GM12878 (cell line): ENCODE measurements around the gene KLK3. TPM values are rescaled to one million over a fixed set of nuclear protein-coding genes. Genes with fewer than 3 reads are reported as not detected.

ENCODE experiments used
- ATAC-seq: fragments of 200-7000 bp; cut with Tn5 transposase; 3 replicates; pipeline ENCODE4 v1.9.1; 2020; ENCODE audit warnings: mild to moderate bottlenecking, moderate library complexity
- BruUV-seq: library from RNA; stranded (reverse); fragments of 400-500 nt; replicated peaks from 2 replicates; lab custom pipeline; 2021; lab: Mats Ljungman, UMichigan
- CTCF ChIA-PET: fragments of 300-600 bp; sonication (Branson Sonifier 250); formaldehyde crosslinking; extraction: SDS; loops from one replicate; lab custom pipeline; 2021; ENCODE audit warnings: inconsistent platforms; lab: Yijun Ruan, JAX
- POLR2A ChIA-PET: fragments of 350-600 bp; formaldehyde crosslinking; extraction: SDS; loops from one replicate; lab custom pipeline; 2021; ENCODE audit warnings: inconsistent platforms; lab: Charles Lee
- RAD21 ChIA-PET: fragments of 300-600 bp; sonication (Branson Sonifier 250); formaldehyde crosslinking; loops from one replicate; lab custom pipeline; 2023; ENCODE audit warnings: antibody characterized with exemption; ENCODE audit not compliant: unreplicated experiment; lab: Charles Lee
- SMC1A ChIA-PET: fragments of 300-600 bp; sonication (Branson Sonifier 250); formaldehyde crosslinking; loops from one replicate; lab custom pipeline; 2023; ENCODE audit not compliant: unreplicated experiment, uncharacterized antibody; lab: Charles Lee
- DNase-seq: peaks from one replicate; pipeline ENCODE4 v3.0.0-alpha.2; 2011; ENCODE audit warnings: low read depth, low spot score
- FAIRE-seq: peaks from 3 replicates; lab custom pipeline; 2011; peaks lifted over from hg19 to GRCh38; lab: Jason Lieb, UNC
- H2AFZ ChIP-seq: 2 replicates; pipeline ENCODE4 v1.6.0; 2011; ENCODE audit warnings: low read depth, low read length, control low read depth; ENCODE audit not compliant: control insufficient read depth
- H3K27ac ChIP-seq: 2 replicates; pipeline ENCODE4 v1.5.1; 2011; ENCODE audit warnings: control low read depth; ENCODE audit not compliant: control insufficient read depth, insufficient read depth
- H3K27me3 ChIP-seq, 2 experiments: replicated peaks in 1 of 2; 2 replicates each; pipeline versions ENCODE4 v1.6.0 to v1.6.1; 2011; ENCODE audit warnings: low read length in 1 of 2; ENCODE audit not compliant: control insufficient read depth in 2 of 2, insufficient read depth in 2 of 2
- H3K36me3 ChIP-seq, 2 experiments: 2 replicates each; pipeline ENCODE4 v1.5.1; 2011; ENCODE audit warnings: low read length in 1 of 2; ENCODE audit not compliant: control insufficient read depth in 2 of 2, insufficient read depth in 2 of 2
- H3K4me1 ChIP-seq: 2 replicates; pipeline ENCODE4 v1.6.1; 2011; ENCODE audit warnings: mild to moderate bottlenecking, low read length, moderate library complexity, mixed read lengths; ENCODE audit not compliant: control insufficient read depth, insufficient read depth
- H3K4me2 ChIP-seq: 2 replicates; pipeline ENCODE4 v1.6.0; 2011; ENCODE audit warnings: control low read depth; ENCODE audit not compliant: control insufficient read depth, insufficient read depth
- H3K4me3 ChIP-seq: fragments of 200-600 bp; sonication (generic); 2 replicates; pipeline ENCODE4 v1.5.1; 2016
- H3K79me2 ChIP-seq: 2 replicates; pipeline ENCODE4 v1.6.0; 2011; ENCODE audit warnings: low read length; ENCODE audit not compliant: control insufficient read depth, insufficient read depth
- H3K9ac ChIP-seq: 2 replicates; pipeline ENCODE4 v1.8.0; 2011; ENCODE audit warnings: low read length, control low read depth, mixed read lengths; ENCODE audit not compliant: control insufficient read depth, insufficient read depth
- H3K9me3 ChIP-seq: replicated peaks from 3 replicates; pipeline ENCODE4 v1.5.1; 2011; ENCODE audit warnings: mild to moderate bottlenecking, low read length; ENCODE audit not compliant: control insufficient read depth, insufficient read depth
- H4K20me1 ChIP-seq: 2 replicates; pipeline ENCODE4 v1.6.0; 2011; ENCODE audit not compliant: control insufficient read depth, insufficient read depth
- ASH2L ChIP-seq: fragments of 300-600, 200-600 bp; sonication (generic); IDR thresholded peaks from 2 replicates; pipeline ENCODE4 v1.6.1; 2017; ENCODE audit warnings: low read depth, mild to moderate bottlenecking, borderline replicate concordance
- BMI1 ChIP-seq: fragments of 450-650 bp; IDR thresholded peaks from 2 replicates; pipeline ENCODE4 v1.6.1; 2016; ENCODE audit warnings: mild to moderate bottlenecking, moderate library complexity, borderline replicate concordance
- CREM ChIP-seq: IDR thresholded peaks from 2 replicates; pipeline ENCODE4 v1.6.1; 2014; ENCODE audit warnings: antibody characterized with exemption, low read depth
- ETV6 ChIP-seq, 2 experiments: fragments of 450-650 bp in 1 of 2; IDR thresholded peaks in 1 of 2; conservative IDR thresholded peaks in 1 of 2; 2 replicates each; pipeline ENCODE4 v1.6.1; 2014; ENCODE audit warnings: antibody characterized with exemption in 1 of 2, borderline replicate concordance in 1 of 2, low read depth in 1 of 2, mild to moderate bottlenecking in 1 of 2, moderate library complexity in 1 of 2
- MTA2 ChIP-seq: fragments of 450-650 bp; IDR thresholded peaks from 2 replicates; pipeline ENCODE4 v1.6.1; 2016; ENCODE audit warnings: low read depth, mild to moderate bottlenecking, moderate library complexity
- NFXL1 ChIP-seq: fragments of 450-650 bp; IDR thresholded peaks from 2 replicates; pipeline ENCODE4 v1.6.1; 2017; ENCODE audit warnings: antibody characterized with exemption, mild to moderate bottlenecking, borderline replicate concordance
- POLR2A ChIP-seq: IDR thresholded peaks from 2 replicates; pipeline ENCODE4 v1.6.1; 2011; ENCODE audit warnings: low read depth, mild to moderate bottlenecking, low read length
- RBBP5 ChIP-seq: fragments of 200-600 bp; sonication (generic); conservative IDR thresholded peaks from 2 replicates; pipeline ENCODE4 v1.6.1; 2016
- SUPT20H ChIP-seq: IDR thresholded peaks from 2 replicates; pipeline ENCODE4 v1.6.1; 2011; ENCODE audit warnings: low read depth, mild to moderate bottlenecking, low read length, moderate library complexity, borderline replicate concordance; ENCODE audit not compliant: control insufficient read depth
- TAF1 ChIP-seq: IDR thresholded peaks from 2 replicates; pipeline ENCODE4 v1.6.1; 2011; ENCODE audit warnings: mild to moderate bottlenecking, low read depth, low read length, borderline replicate concordance
- WGBS: methylation state at CpG from one replicate; pipeline ENCODE4 v1.1.6; 2016; ENCODE audit warnings: low lambda C conversion rate; ENCODE audit not compliant: insufficient replicate concordance, insufficient coverage; ENCODE audit errors: missing lambda C conversion rate; 5-methylcytosine and 5-hydroxymethylcytosine counted together
- in situ Hi-C: fragments of 300-500 bp; cut with MboI; formaldehyde crosslinking; loops from 9 replicates; pipeline ENCODE4 v1.14.3; 2018; ENCODE audit warnings: mixed read lengths
- intact Hi-C: fragments of 100-400 bp; cut with micrococcal nuclease; formaldehyde crosslinking; loops from one replicate; pipeline ENCODE4 v1.14.2; 2022; ENCODE audit not compliant: unreplicated experiment
- polyA plus RNA-seq, 11 experiments: library from polyadenylated mRNA; depleted of rRNA in 4 of 11; unstranded in 6 of 11; stranded (reverse) in 5 of 11; fragments of >200 nt; fragmentation: Nextera tagmentation in 4 of 11; fragmentation: Illumina TruSeq in 1 of 11; extraction: Ambion mirVana in 4 of 11; extraction: Trizol in 1 of 11; gene quantifications; 1 replicate in 1 of 11; 2 replicates in 10 of 11; pipeline versions ENCODE4 v1.2.1 to v1.2.3, GENCODE V29; 2011 to 2016; ENCODE audit warnings: inconsistent platforms in 2 of 11, missing spikeins in 2 of 11, low read depth in 1 of 11
- total RNA-seq, 4 experiments: library from RNA; depleted of rRNA in 3 of 4; stranded (reverse); fragments of >200 nt in 3 of 4; fragmentation: Illumina TruSeq in 1 of 4; extraction: Trizol in 1 of 4; gene quantifications; 2 replicates each; pipeline versions ENCODE4 v1.2.1 to v1.2.3, GENCODE V29; 2013 to 2021
- TF ChIP-seq, protein P1 (sequence below): IDR thresholded peaks from 2 replicates; pipeline ENCODE4 v1.6.1; 2011; ENCODE audit warnings: low read depth, mild to moderate bottlenecking, low read length, moderate library complexity, borderline replicate concordance; ENCODE audit errors: extremely low read depth
- TF ChIP-seq, protein P2 (sequence below): fragments of 450-650 bp; IDR thresholded peaks from 2 replicates; pipeline ENCODE4 v1.6.1; 2017; ENCODE audit warnings: borderline replicate concordance
- TF ChIP-seq, protein P3 (sequence below): fragments of 450-650 bp; IDR thresholded peaks from 2 replicates; pipeline ENCODE4 v1.6.1; 2016; ENCODE audit warnings: mild to moderate bottlenecking
- TF ChIP-seq, protein P4 (sequence below): IDR thresholded peaks from 2 replicates; pipeline ENCODE4 v1.6.1; 2012; ENCODE audit warnings: low read depth, low read length, improper control_type of control experiment

KLK3 gene
- total and polyA plus RNA-seq, 10 of the 15 experiments (the other 5 are each of a cell fraction or from before 2014, with no cell fraction given): 0.31 TPM; not detected in 9

DNA sequence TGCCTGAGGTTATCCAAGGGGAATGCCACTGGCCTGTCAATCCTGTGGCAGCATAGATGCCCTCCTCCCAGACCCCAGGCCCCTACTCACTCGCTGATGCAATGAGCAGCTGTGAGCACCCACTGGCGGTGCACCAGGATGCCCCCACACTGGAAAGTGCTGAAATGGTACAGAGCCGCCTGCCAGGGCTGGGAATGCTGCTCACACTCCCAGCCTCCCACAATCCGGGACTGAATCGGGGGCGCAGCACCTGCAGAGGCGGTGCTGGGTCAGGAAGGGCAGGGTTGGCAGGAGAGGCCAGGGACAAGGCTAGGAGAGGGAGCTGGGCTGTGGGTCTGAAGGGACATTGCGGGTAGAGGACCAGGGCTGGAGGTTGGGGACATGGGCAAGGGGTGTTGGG lies 33.1 kb upstream of the KLK3 start:
- Histone ChIP-seq H3K79me2 (peaks cover 4% of the 10 kb centered on the region), H3K4me1 (peaks cover 33% of the 10 kb centered on the region), H3K9ac (no peak overlapping the region; the same call in 1 of the 2 replicates), H3K27me3 (no peaks in the 10 kb centered on the region), H4K20me1 (no peaks in the 10 kb centered on the region), H3K4me2 (no peak overlapping the region), H2AFZ (no peak overlapping the region), H3K4me3 (no peak overlapping the region), H3K27ac (no peak overlapping the region), H3K9me3 (no peaks in the 10 kb centered on the region), H3K36me3 (no peaks in the 10 kb centered on the region)
- ChIA-PET RAD21 (interaction anchor here (0.7 to 2.2 kb wide), 3 partner anchors 16 to 27 kb away, joined by 3 to 7 read pairs (median 3); no protein-coding TSS in a partner anchor), SMC1A (interaction anchor here (0.6 to 4.6 kb wide), 2 partner anchors 27 to 76 kb away, joined by 3 to 16 read pairs; no protein-coding TSS in a partner anchor), CTCF (interaction anchor here (1.2 kb wide), 1 partner anchor 8 kb away, joined by 4 read pairs; no protein-coding TSS in a partner anchor), POLR2A (interaction anchor here (0.6 to 2.9 kb wide), 5 partner anchors 17 to 506 kb away, joined by 3 to 19 read pairs (median 4); no protein-coding TSS in a partner anchor)
- in situ Hi-C loops: no loop called here
- ATAC-seq: no peak
- no peak for DNase-seq
- WGBS: 78% methylated on average over 8 of the region's 8 CpGs
- FAIRE-seq: no peak
- no TSS peak for BruUV-seq
- intact Hi-C loops: no loop called here
- TF ChIP-seq RBBP5: no peak
- no peak for TF ChIP-seq ASH2L
- TF ChIP-seq MTA2: no peak
- TF ChIP-seq, all 136 proteins: peak for 0

DNA sequence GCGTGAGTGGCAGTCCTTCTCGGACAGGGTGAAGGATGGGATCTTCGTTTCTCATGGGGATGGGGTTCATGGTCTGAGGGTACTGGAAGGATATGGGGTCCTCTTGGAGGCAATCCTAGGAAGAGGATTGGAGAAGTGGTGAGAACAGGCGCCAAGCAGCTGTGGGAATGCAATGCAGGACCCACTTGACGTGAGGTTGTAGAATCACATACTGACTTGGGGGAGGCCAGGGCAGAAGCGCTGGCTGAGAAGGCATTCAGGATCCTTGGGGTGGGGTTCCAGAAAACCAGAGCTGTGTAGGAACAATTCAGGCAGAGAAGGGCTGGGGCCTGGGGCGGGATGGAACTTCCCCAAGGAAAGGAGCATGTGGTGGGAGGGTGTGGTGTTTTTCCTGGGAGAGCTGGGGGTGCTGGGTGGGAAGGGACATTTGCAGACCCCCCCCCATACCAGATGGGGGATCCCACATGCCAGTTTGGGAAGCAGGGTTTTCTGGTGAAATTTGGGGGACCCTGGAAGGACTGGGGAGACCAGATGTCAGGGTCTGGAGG lies 32.0 kb upstream of the KLK3 start:
- Histone ChIP-seq H3K9ac (no peak overlapping the region), H4K20me1 (no peaks in the 10 kb centered on the region), H3K9me3 (no peaks in the 10 kb centered on the region), H3K4me1 (peaks cover 27% of the 10 kb centered on the region), H3K27me3 (no peaks in the 10 kb centered on the region), H2AFZ (no peak overlapping the region), H3K27ac (no peak overlapping the region), H3K4me2 (no peak overlapping the region), H3K4me3 (no peak overlapping the region), H3K36me3 (no peaks in the 10 kb centered on the region), H3K79me2 (peaks cover 4% of the 10 kb centered on the region)
- in situ Hi-C loops (no loop called here), intact Hi-C loops (no loop called here)
- CTCF ChIA-PET: interaction anchor here (1.3 kb wide), 1 partner anchor 83 kb away, joined by 3 read pairs; no protein-coding TSS in a partner anchor
- POLR2A ChIA-PET: no interaction called here
- SMC1A ChIA-PET: no interaction called here
- FAIRE-seq: no peak
- ATAC-seq: no peak
- RAD21 ChIA-PET: no interaction called here
- no peak for DNase-seq
- no TSS peak for BruUV-seq
- 78% methylated on average over 7 of the region's 7 CpGs for WGBS
- no peak for TF ChIP-seq RBBP5
- no peak for TF ChIP-seq POLR2A
- TF ChIP-seq, protein P1, sequence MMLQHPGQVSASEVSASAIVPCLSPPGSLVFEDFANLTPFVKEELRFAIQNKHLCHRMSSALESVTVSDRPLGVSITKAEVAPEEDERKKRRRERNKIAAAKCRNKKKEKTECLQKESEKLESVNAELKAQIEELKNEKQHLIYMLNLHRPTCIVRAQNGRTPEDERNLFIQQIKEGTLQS: no peak
- no peak for TF ChIP-seq TAF1
- no peak for TF ChIP-seq SUPT20H
- TF ChIP-seq, protein P2, sequence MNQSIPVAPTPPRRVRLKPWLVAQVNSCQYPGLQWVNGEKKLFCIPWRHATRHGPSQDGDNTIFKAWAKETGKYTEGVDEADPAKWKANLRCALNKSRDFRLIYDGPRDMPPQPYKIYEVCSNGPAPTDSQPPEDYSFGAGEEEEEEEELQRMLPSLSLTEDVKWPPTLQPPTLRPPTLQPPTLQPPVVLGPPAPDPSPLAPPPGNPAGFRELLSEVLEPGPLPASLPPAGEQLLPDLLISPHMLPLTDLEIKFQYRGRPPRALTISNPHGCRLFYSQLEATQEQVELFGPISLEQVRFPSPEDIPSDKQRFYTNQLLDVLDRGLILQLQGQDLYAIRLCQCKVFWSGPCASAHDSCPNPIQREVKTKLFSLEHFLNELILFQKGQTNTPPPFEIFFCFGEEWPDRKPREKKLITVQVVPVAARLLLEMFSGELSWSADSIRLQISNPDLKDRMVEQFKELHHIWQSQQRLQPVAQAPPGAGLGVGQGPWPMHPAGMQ: no peak
- no peak for TF ChIP-seq BMI1
- no peak for TF ChIP-seq NFXL1
- TF ChIP-seq, protein P3, sequence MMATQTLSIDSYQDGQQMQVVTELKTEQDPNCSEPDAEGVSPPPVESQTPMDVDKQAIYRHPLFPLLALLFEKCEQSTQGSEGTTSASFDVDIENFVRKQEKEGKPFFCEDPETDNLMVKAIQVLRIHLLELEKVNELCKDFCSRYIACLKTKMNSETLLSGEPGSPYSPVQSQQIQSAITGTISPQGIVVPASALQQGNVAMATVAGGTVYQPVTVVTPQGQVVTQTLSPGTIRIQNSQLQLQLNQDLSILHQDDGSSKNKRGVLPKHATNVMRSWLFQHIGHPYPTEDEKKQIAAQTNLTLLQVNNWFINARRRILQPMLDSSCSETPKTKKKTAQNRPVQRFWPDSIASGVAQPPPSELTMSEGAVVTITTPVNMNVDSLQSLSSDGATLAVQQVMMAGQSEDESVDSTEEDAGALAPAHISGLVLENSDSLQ: no peak
- no peak for TF ChIP-seq CREM
- no peak for TF ChIP-seq ETV6 (conservative IDR thresholded peaks at IDR 0.05 in 1 of 2, IDR thresholded peaks at IDR 0.05 in 1 of 2; ENCODE audit: borderline replicate concordance in 1 of 2, low read depth in 1 of 2)
- TF ChIP-seq, protein P4, sequence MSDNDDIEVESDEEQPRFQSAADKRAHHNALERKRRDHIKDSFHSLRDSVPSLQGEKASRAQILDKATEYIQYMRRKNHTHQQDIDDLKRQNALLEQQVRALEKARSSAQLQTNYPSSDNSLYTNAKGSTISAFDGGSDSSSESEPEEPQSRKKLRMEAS: no peak
